ENCODE results near the gene NTM. TPM values are rescaled to one million over a fixed set of nuclear protein-coding genes. Genes with fewer than 3 reads are reported as not detected.

NTM gene
- total RNA-seq, 1 experiment from 2014 or later = not detected

DNA sequence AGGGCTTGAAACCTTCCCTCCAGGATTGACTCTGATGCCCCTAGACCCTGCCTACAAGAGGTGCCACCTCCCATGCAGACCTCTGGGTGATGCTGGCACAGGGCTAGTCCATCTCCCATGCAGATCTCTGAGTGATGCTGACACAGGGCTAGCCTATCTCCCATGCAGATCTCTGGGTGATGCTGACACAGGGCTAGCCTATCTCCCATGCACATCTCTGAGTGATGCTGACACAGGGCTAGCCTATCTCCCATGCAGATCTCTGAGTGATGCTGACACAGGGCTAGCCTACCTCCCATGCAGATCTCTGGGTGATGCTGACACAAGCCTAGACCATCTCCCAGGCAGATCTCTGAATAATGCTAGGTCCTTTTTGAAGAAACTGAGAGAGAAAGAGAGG is 321.7 kb downstream of the NTM start:
- no peak overlapping the region for H3K27ac ChIP-seq (ENCODE audit: low read depth, low read length)
- H3K9ac ChIP-seq (ENCODE audit: low read length) = no peak overlapping the region
- BruUV-seq (replicated peaks) = no TSS peak
- RAD21 ChIA-PET (ENCODE audit: low non-redundant PET in 1 of 2, low total read pairs in 2 of 2, uncharacterized antibody in 2 of 2, unreplicated experiment in 2 of 2) = no interaction called here
- H3K4me3 ChIP-seq (replicated peaks in 1 of 2; ENCODE audit: low read depth in 1 of 2, low read length in 2 of 2) = no peak overlapping the region
- CTCF ChIA-PET = no interaction called here
- H3K9me2 ChIP-seq (ENCODE audit: insufficient read depth) = no peaks in the 10 kb centered on the region
- no peaks in the 10 kb centered on the region for H3K4me1 ChIP-seq (ENCODE audit: control insufficient read depth in 1 of 2, insufficient read depth in 2 of 2, low read length in 2 of 2)
- no peak overlapping the region for H2AFZ ChIP-seq (ENCODE audit: low read depth, low read length, poor library complexity, severe bottlenecking)
- no peaks in the 10 kb centered on the region for H3K36me3 ChIP-seq (ENCODE audit: control insufficient read depth in 1 of 2, insufficient read depth in 2 of 2, low read length in 2 of 2)
- no peaks in the 10 kb centered on the region for H4K20me1 ChIP-seq (ENCODE audit: insufficient read depth)
- H3K79me2 ChIP-seq (ENCODE audit: insufficient read depth, low read length) = no peaks in the 10 kb centered on the region
- ATAC-seq = no peak
- no peak overlapping the region for H3K4me2 ChIP-seq (ENCODE audit: low read length)
- POLR2A ChIA-PET = no interaction called here
- TF ChIP-seq SIN3A (IDR thresholded peaks at IDR 0.05; ENCODE audit: low read depth) (no peak), ZNF274 (IDR thresholded peaks at IDR 0.05; ENCODE audit: low read depth, low read length) (no peak), SP1 (IDR thresholded peaks at IDR 0.05; ENCODE audit: low read depth) (no peak)
- DNase-seq (ENCODE audit: low read depth, low spot score) = no peak
- H3K9me3 ChIP-seq (ENCODE audit: control insufficient read depth in 1 of 2, insufficient read depth in 1 of 2, low read depth in 1 of 2, low read length in 2 of 2) = no peaks in the 10 kb centered on the region
- intact Hi-C loops (cut with micrococcal nuclease) = no loop called here
- no peaks in the 10 kb centered on the region for H3K27me3 ChIP-seq (ENCODE audit: insufficient read depth, low read length)

GRCh38 chr11:131692961-131693360 is 322.5 kb downstream of the NTM start:
- ChIA-PET POLR2A (no interaction called here), RAD21 (ENCODE audit: low non-redundant PET in 1 of 2, low total read pairs in 2 of 2, uncharacterized antibody in 2 of 2, unreplicated experiment in 2 of 2) (no interaction called here), CTCF (no interaction called here)
- no peak overlapping the region for H3K4me3 ChIP-seq (replicated peaks in 1 of 2; ENCODE audit: low read depth in 1 of 2, low read length in 2 of 2)
- H3K9me3 ChIP-seq (ENCODE audit: control insufficient read depth in 1 of 2, insufficient read depth in 1 of 2, low read depth in 1 of 2, low read length in 2 of 2) = no peaks in the 10 kb centered on the region
- H3K9me2 ChIP-seq (ENCODE audit: insufficient read depth) = no peaks in the 10 kb centered on the region
- no peak overlapping the region for H3K27ac ChIP-seq (ENCODE audit: low read depth, low read length)
- intact Hi-C loops (cut with micrococcal nuclease) = no loop called here
- no peaks in the 10 kb centered on the region for H3K79me2 ChIP-seq (ENCODE audit: insufficient read depth, low read length)
- no peaks in the 10 kb centered on the region for H4K20me1 ChIP-seq (ENCODE audit: insufficient read depth)
- no peaks in the 10 kb centered on the region for H3K36me3 ChIP-seq (ENCODE audit: control insufficient read depth in 1 of 2, insufficient read depth in 2 of 2, low read length in 2 of 2)
- H3K4me1 ChIP-seq (ENCODE audit: control insufficient read depth in 1 of 2, insufficient read depth in 2 of 2, low read length in 2 of 2) = no peaks in the 10 kb centered on the region
- DNase-seq (ENCODE audit: low read depth, low spot score) (no peak), ATAC-seq (no peak)
- H3K9ac ChIP-seq (ENCODE audit: low read length) = no peak overlapping the region
- no peak overlapping the region for H2AFZ ChIP-seq (ENCODE audit: low read depth, low read length, poor library complexity, severe bottlenecking)
- H3K27me3 ChIP-seq (ENCODE audit: insufficient read depth, low read length) = no peaks in the 10 kb centered on the region
- no TSS peak for BruUV-seq (replicated peaks)
- H3K4me2 ChIP-seq (ENCODE audit: low read length) = no peak overlapping the region
- no peak for TF ChIP-seq EGR1 (IDR thresholded peaks at IDR 0.05; ENCODE audit: low read depth)
- no peak for TF ChIP-seq CEBPB (IDR thresholded peaks at IDR 0.05; ENCODE audit: low read depth)
- no peak for TF ChIP-seq REST (IDR thresholded peaks at IDR 0.05; ENCODE audit: low read depth)
- TF ChIP-seq POLR2A (IDR thresholded peaks at IDR 0.05; ENCODE audit: borderline replicate concordance, extremely low read depth, insufficient read depth, insufficient read length) = no peak
- TF ChIP-seq EZH2phosphoT487 (IDR thresholded peaks at IDR 0.05; ENCODE audit: borderline replicate concordance) = no peak
- TF ChIP-seq, protein P1, sequence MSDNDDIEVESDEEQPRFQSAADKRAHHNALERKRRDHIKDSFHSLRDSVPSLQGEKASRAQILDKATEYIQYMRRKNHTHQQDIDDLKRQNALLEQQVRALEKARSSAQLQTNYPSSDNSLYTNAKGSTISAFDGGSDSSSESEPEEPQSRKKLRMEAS (IDR thresholded peaks at IDR 0.05) = no peak
- TF ChIP-seq ELF1 (IDR thresholded peaks at IDR 0.05; ENCODE audit: borderline replicate concordance, low read depth) = no peak
- no peak for TF ChIP-seq SIN3A (IDR thresholded peaks at IDR 0.05; ENCODE audit: low read depth)
- TF ChIP-seq SRF (IDR thresholded peaks at IDR 0.05; ENCODE audit: low read depth) = no peak
- TF ChIP-seq, protein P2, sequence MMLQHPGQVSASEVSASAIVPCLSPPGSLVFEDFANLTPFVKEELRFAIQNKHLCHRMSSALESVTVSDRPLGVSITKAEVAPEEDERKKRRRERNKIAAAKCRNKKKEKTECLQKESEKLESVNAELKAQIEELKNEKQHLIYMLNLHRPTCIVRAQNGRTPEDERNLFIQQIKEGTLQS (IDR thresholded peaks at IDR 0.05) = no peak
- no peak for TF ChIP-seq CBX3 (IDR thresholded peaks at IDR 0.05; ENCODE audit: low read depth)
- no peak for TF ChIP-seq CTCF (IDR thresholded peaks at IDR 0.05 in 2 of 3, conservative IDR thresholded peaks at IDR 0.05 in 1 of 3; ENCODE audit: borderline replicate concordance in 1 of 3, insufficient read depth in 1 of 3, low read depth in 2 of 3, low read length in 2 of 3)
- no peak for TF ChIP-seq FOSL1 (IDR thresholded peaks at IDR 0.05; ENCODE audit: low read depth)

Data from HCT116 (cell line).